Endothelial cell of umbilical vein (primary cell): ENCODE measurements around the gene DTD1. TPM values are rescaled to one million over a fixed set of nuclear protein-coding genes. Genes with fewer than 3 reads are reported as not detected.

Source experiments
- BruUV-seq: library from RNA; stranded (reverse); fragments of 400-500 nt; replicated peaks from 2 replicates; lab custom pipeline; 2021; lab: Mats Ljungman, UMichigan
- CTCF ChIA-PET: fragments of 300-600, 350-600 bp; sonication (Branson Sonifier 250); formaldehyde crosslinking; loops from one replicate; lab custom pipeline; 2021; ENCODE audit warnings: antibody characterized with exemption, inconsistent platforms; lab: Charles Lee
- POLR2A ChIA-PET: fragments of 300-600, 350-600 bp; sonication (Branson Sonifier 250); formaldehyde crosslinking; loops from one replicate; lab custom pipeline; 2021; ENCODE audit warnings: antibody characterized with exemption, inconsistent platforms; lab: Charles Lee
- DNase-seq: peaks from one replicate; pipeline ENCODE4 v3.0.0-alpha.2; 2011; ENCODE audit warnings: low read depth, low spot score
- FAIRE-seq: peaks from 2 replicates; lab custom pipeline; 2011; peaks lifted over from hg19 to GRCh38; lab: Jason Lieb, UNC
- H2AFZ ChIP-seq: 2 replicates; pipeline ENCODE4 v1.6.0; 2012; ENCODE audit warnings: low read depth, low read length, control low read depth, inconsistent platforms
- H3K27ac ChIP-seq: 2 replicates; pipeline ENCODE4 v1.5.1; 2011; ENCODE audit warnings: low read depth, mild to moderate bottlenecking, control low read depth, low read length, moderate library complexity; ENCODE audit not compliant: insufficient read depth
- H3K27me3 ChIP-seq, 2 experiments: 2 replicates each; pipeline versions ENCODE4 v1.6.0 to v1.6.1; 2011; ENCODE audit warnings: low read length in 2 of 2, mixed read lengths in 1 of 2; ENCODE audit not compliant: control insufficient read depth in 2 of 2, insufficient read depth in 2 of 2
- H3K36me3 ChIP-seq, 2 experiments: 2 replicates in 1 of 2; 3 replicates in 1 of 2; pipeline ENCODE4 v1.5.1; 2011; ENCODE audit warnings: low read length in 2 of 2, mild to moderate bottlenecking in 1 of 2, moderate library complexity in 1 of 2; ENCODE audit not compliant: control insufficient read depth in 2 of 2, insufficient read depth in 2 of 2; ENCODE audit errors: extremely low read depth in 1 of 2
- H3K4me1 ChIP-seq: 3 replicates; pipeline ENCODE4 v1.5.1; 2011; ENCODE audit warnings: mild to moderate bottlenecking, low read length; ENCODE audit not compliant: control insufficient read depth, insufficient read depth; ENCODE audit errors: extremely low read depth
- H3K4me2 ChIP-seq: 2 replicates; pipeline ENCODE4 v1.6.1; 2011; ENCODE audit warnings: low read length, control low read depth, mixed read lengths; ENCODE audit not compliant: insufficient read depth
- H3K4me3 ChIP-seq, 3 experiments: fragments of 200-600 bp in 1 of 3; sonication (generic), shearing (Covaris generic) in 1 of 3; replicated peaks in 1 of 3; 2 replicates each; pipeline ENCODE4 v1.5.1; 2011 to 2016; ENCODE audit warnings: control low read depth in 3 of 3, low read length in 3 of 3, mild to moderate bottlenecking in 2 of 3, inconsistent platforms in 1 of 3, low read depth in 1 of 3, moderate library complexity in 1 of 3; ENCODE audit not compliant: insufficient read depth in 1 of 3
- H3K79me2 ChIP-seq: 2 replicates; pipeline ENCODE4 v1.6.0; 2012; ENCODE audit warnings: low read length, inconsistent platforms; ENCODE audit not compliant: control insufficient read depth, insufficient read depth
- H3K9ac ChIP-seq: replicated peaks from 2 replicates; pipeline ENCODE3; 2011; ENCODE audit warnings: low read length, control low read depth; ENCODE audit not compliant: insufficient read depth; ENCODE audit errors: extremely low read depth
- H3K9me1 ChIP-seq: replicated peaks from 3 replicates; pipeline ENCODE4 v1.6.0; 2011; ENCODE audit warnings: mild to moderate bottlenecking, low read length; ENCODE audit not compliant: control insufficient read depth, insufficient read depth; ENCODE audit errors: extremely low read depth
- H3K9me3 ChIP-seq: replicated peaks from 2 replicates; pipeline ENCODE4 v1.5.1; 2012; ENCODE audit warnings: low read length, inconsistent platforms; ENCODE audit not compliant: control insufficient read depth, insufficient read depth
- H4K20me1 ChIP-seq: replicated peaks from 2 replicates; pipeline ENCODE3; 2011; ENCODE audit warnings: mild to moderate bottlenecking, low read length; ENCODE audit not compliant: control insufficient read depth, insufficient read depth; ENCODE audit errors: extremely low read depth
- JUN ChIP-seq: IDR thresholded peaks from 2 replicates; pipeline ENCODE4 v1.6.1; 2011; ENCODE audit warnings: borderline replicate concordance, low read depth; ENCODE audit not compliant: insufficient read length, insufficient read depth
- dilution Hi-C: fragments of 300-500 bp; cut with MboI; formaldehyde crosslinking; loops from one replicate; pipeline ENCODE4 v1.15.0; 2019; ENCODE audit warnings: low sequenced_read_pairs; ENCODE audit not compliant: extremely low pct_ligation_motif_present
- intact Hi-C: fragments of 100-400 bp; cut with micrococcal nuclease; formaldehyde crosslinking; loops from one replicate; pipeline ENCODE4 v1.10.0; 2022
- polyA plus RNA-seq, 4 experiments: library from polyadenylated mRNA; depleted of rRNA in 3 of 4; stranded (reverse) in 3 of 4; unstranded in 1 of 4; fragments of >200 nt; gene quantifications; 2 replicates each; pipeline versions ENCODE4 v1.2.1 to v1.2.3, GENCODE V29; 2011 to 2012; ENCODE audit warnings: missing spikeins in 1 of 4
- total RNA-seq: library from RNA; stranded (reverse); gene quantifications from 2 replicates; pipeline ENCODE4 v1.2.3, GENCODE V29; 2021
- TF ChIP-seq, protein P1 (sequence below): IDR thresholded peaks from 2 replicates; pipeline ENCODE4 v1.6.1; 2011; ENCODE audit not compliant: insufficient read depth, insufficient read length
- TF ChIP-seq, protein P2 (sequence below), 2 donors: IDR thresholded peaks; 1 replicate in 1 of 2; 2 replicates in 1 of 2; pipeline ENCODE4 v1.5.1; 2011; ENCODE audit warnings: low read length in 2 of 2, mild to moderate bottlenecking in 2 of 2, moderate library complexity in 2 of 2, control low read depth in 1 of 2, inconsistent platforms in 1 of 2, low read depth in 1 of 2; ENCODE audit not compliant: insufficient read depth in 1 of 2; ENCODE audit errors: extremely low read depth in 1 of 2

DTD1 gene
- total and polyA plus RNA-seq, 2 donors (not counting 3 experiments of a cell fraction or from before 2014, with no cell fraction given) = 48.2 to 50.8 TPM

DNA sequence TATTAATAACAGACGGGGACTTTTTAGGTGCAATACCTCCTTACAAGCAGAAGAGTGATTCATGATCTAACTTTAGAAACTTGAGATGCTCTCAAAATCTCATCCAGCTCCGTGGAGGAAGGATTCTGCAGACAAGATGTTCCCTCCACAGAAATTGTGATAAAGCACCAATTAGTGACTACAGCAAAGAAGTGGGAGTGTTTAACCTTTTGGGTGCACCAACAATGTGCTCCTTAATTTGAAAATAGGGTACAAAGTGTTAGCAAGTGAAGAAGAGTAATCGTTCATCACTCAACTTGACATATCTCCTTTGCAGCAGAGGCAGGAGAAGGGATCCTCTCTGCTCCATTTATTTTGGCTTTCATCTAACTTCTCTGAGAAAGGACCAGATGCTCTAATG is 202.9 kb downstream of the DTD1 start:
- POLR2A ChIA-PET = no interaction called here
- TF ChIP-seq, protein P1, sequence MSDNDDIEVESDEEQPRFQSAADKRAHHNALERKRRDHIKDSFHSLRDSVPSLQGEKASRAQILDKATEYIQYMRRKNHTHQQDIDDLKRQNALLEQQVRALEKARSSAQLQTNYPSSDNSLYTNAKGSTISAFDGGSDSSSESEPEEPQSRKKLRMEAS = no peak
- TF ChIP-seq JUN = no peak
- TF ChIP-seq, protein P2, sequence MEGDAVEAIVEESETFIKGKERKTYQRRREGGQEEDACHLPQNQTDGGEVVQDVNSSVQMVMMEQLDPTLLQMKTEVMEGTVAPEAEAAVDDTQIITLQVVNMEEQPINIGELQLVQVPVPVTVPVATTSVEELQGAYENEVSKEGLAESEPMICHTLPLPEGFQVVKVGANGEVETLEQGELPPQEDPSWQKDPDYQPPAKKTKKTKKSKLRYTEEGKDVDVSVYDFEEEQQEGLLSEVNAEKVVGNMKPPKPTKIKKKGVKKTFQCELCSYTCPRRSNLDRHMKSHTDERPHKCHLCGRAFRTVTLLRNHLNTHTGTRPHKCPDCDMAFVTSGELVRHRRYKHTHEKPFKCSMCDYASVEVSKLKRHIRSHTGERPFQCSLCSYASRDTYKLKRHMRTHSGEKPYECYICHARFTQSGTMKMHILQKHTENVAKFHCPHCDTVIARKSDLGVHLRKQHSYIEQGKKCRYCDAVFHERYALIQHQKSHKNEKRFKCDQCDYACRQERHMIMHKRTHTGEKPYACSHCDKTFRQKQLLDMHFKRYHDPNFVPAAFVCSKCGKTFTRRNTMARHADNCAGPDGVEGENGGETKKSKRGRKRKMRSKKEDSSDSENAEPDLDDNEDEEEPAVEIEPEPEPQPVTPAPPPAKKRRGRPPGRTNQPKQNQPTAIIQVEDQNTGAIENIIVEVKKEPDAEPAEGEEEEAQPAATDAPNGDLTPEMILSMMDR (IDR thresholded peaks at IDR 0.05; ENCODE audit: extremely low read depth in 1 of 2, insufficient read depth in 1 of 2, low read depth in 1 of 2, low read length in 2 of 2) = no peak
- no peak overlapping the region for H3K4me3 ChIP-seq
- H3K9ac ChIP-seq = no peak overlapping the region
- no TSS peak for BruUV-seq
- peaks cover 5% of the 10 kb centered on the region for H3K4me1 ChIP-seq
- dilution Hi-C loops = no loop called here
- H3K27me3 ChIP-seq = peaks cover 0 to 2% of the 10 kb centered on the region in 2 experiments
- H3K79me2 ChIP-seq = no peaks in the 10 kb centered on the region
- CTCF ChIA-PET = interaction anchor here (1.0 kb wide), 1 partner anchor 159 kb away, joined by 3 read pairs; no protein-coding TSS in a partner anchor
- no peaks in the 10 kb centered on the region for H3K9me3 ChIP-seq
- H2AFZ ChIP-seq = no peak overlapping the region
- FAIRE-seq = no peak
- no peak overlapping the region for H3K27ac ChIP-seq
- H3K4me2 ChIP-seq = no peak overlapping the region
- DNase-seq = no peak
- H4K20me1 ChIP-seq = no peaks in the 10 kb centered on the region
- H3K36me3 ChIP-seq = no peaks in the 10 kb centered on the region
- intact Hi-C loops = no loop called here
- no peaks in the 10 kb centered on the region for H3K9me1 ChIP-seq
